ENCODE measurements around the gene POU2F3.

Gene POU2F3

DNA sequence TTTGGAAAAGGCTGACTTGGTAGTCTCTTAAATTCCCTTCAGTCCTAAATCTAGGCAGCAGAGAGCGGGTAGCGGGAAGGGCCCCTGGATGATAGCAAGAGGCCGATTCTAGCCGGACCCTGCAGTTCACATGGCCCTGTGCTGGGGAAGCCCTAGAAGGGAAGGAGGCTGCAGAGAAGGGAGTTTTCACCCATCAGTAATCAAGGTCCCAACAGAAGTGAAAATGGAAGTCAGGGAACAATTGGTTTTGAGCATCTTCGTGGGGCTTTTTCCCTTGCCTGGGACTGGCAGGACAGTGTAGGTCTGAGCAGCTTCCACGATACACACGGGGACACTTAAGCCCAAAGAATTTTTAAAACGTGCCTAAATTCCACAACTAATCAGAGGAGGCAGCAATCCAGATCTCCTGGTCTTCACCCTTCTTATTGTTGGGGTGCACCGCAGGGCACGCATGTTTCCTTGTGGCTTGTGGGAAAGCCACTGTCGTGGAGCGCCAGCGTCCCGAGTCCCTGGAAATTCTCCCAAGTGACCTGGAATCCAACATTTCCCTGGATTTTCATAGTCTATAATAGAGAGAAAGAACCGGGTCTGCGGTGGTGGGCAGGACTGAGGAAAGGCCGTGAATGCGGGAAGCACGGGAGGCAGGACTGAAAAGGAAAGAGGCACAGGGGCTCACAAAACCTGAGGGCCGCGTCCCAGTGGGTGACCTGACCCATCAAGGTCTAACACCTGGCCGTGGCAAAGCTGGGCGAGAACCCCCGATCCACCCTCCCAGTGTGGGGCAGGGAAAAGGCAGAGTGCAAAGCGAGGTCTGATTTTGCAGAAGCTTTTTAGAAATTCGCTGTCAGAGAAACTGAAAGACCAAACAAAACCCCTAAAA, 30.0 kb upstream of the POU2F3 start:
- DNase-seq (ENCODE audit: low read depth in 2 of 2), result no peak
- H3K4me3 ChIP-seq (replicated peaks in 1 of 2; ENCODE audit: low read depth in 2 of 2, low read length in 2 of 2), result peak overlapping the region; percentile 76 to 87
- TF ChIP-seq, protein P1, sequence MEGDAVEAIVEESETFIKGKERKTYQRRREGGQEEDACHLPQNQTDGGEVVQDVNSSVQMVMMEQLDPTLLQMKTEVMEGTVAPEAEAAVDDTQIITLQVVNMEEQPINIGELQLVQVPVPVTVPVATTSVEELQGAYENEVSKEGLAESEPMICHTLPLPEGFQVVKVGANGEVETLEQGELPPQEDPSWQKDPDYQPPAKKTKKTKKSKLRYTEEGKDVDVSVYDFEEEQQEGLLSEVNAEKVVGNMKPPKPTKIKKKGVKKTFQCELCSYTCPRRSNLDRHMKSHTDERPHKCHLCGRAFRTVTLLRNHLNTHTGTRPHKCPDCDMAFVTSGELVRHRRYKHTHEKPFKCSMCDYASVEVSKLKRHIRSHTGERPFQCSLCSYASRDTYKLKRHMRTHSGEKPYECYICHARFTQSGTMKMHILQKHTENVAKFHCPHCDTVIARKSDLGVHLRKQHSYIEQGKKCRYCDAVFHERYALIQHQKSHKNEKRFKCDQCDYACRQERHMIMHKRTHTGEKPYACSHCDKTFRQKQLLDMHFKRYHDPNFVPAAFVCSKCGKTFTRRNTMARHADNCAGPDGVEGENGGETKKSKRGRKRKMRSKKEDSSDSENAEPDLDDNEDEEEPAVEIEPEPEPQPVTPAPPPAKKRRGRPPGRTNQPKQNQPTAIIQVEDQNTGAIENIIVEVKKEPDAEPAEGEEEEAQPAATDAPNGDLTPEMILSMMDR (IDR thresholded peaks at IDR 0.05; ENCODE audit: low read depth, low read length), result no peak

DNA sequence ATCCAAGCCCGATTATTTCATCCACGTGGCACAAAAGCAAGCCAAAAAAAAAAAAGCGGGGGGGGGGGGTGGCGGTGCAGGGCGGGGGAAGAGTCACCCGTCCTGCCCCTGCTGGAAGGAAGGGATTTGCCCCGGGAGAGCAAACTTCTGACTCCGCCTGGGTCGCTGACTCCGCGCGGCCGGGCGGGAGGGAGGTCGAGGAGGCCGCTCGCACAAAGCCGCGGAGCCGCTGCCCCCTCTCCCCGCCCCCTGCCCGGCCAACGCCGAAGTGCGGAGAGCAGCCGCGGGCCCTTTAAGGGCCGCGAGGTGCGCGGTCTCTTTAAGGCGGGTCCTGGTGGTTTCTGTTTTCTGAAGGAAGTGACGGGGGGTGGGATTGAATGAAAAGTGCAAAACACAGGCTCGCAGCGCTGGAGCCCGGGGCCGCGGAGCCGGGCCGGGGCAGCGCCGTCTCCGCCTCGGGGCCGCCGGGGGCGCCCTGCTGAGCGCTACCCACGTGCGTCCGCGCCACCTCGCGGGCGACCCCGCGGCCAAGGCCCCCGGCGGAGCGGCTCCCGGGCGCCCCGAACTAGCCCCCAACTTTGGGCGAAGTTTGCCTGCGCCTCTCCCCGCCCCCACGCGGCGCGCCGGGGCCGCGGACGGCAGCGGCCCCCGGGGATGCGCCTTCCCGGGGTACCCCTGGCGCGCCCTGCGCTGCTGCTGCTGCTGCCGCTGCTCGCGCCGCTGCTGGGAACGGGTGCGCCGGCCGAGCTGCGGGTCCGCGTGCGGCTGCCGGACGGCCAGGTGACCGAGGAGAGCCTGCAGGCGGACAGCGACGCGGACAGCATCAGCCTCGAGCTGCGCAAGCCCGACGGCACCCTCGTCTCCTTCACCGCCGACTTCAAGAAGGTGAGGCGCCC, 29.1 kb upstream of the POU2F3 start, which contains the start of gene OAF:
TSS of gene OAF (plus strand) at position 407 of the 896 bp plus-strand sequence. CDS start at position 655, 248 bp downstream.
- H3K4me3 ChIP-seq (replicated peaks in 1 of 2; ENCODE audit: low read depth in 2 of 2, low read length in 2 of 2), result peak within 1 kb of the TSS; percentile 76 to 87
- DNase-seq (ENCODE audit: low read depth in 2 of 2), result peak; percentile 84 to 91
- TF ChIP-seq, protein P1 (IDR thresholded peaks at IDR 0.05; ENCODE audit: low read depth, low read length), result no peak

DNA sequence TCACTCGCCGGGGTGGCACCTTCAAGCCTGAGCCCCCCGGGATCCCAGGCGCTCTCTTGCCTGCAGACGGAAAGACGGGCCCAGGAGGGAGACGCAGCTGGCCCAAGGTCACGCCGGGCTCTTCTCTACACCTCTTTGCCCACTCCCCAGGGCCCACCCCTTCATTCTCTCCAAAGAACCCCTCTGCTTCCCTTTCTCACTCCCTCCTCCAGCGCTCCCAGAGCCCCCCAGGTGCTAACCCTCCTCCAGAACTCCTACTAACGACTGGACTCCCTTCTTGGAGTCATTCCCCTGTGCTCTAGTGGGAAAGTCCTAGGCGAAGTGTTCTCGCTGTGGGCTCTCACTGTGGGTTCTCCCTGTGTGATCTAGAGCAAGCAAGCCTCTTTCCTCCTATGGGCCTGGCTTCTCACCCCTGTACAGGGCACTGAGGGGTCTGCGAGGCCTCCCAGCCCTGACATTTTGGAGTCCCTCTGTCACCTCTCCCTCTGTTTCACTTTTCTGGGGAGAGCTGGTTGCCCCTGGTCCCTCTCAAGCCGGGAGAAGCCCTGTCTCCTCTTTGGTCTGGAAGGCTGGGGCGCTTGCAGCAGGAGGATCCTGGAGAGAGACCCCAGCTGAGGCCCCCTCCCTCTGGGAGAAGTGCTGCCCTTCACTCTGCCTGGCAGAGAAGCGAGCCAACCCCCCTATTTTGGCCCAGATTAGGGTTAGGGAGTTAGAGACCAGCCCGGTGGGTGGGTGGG, 28.2 kb upstream of the POU2F3 start:
- peak overlapping the region; percentile 76 to 87 for H3K4me3 ChIP-seq (replicated peaks in 1 of 2; ENCODE audit: low read depth in 2 of 2, low read length in 2 of 2)
- TF ChIP-seq, protein P1 (IDR thresholded peaks at IDR 0.05; ENCODE audit: low read depth, low read length), result no peak
- no peak for DNase-seq (ENCODE audit: low read depth in 2 of 2)

DNA sequence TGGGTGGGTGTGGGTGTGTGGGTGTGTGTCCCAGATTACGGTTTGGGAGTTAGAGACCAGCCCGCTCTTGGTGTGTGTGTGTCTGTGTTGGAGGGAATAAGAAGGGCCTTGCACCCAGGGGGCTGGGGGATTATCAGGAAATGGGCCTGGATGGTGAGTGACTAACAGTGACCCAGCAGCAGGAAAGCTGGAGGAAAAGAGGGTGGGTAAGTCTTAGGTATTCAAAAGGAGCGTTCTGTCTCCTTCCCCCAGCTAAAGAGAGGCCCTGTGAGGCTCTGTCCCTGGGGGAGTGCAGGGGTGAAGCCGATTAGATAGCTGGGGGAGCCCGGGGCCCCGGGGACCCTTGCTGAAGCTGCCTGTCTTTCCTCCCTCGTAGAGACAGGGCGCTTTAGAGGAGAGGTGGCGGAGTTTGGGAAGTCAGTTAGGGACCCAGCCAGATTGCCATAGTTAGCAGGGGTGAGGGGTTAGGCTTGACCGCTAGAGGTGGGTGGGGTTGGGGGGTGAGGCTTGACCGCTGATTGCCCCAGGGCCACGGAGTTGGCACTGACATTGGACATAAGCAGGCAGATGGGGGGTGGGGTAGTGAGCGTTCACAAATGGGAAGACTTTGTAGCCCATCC, 27.6 kb upstream of the POU2F3 start:
- DNase-seq (ENCODE audit: low read depth in 2 of 2), result peak in 1 of 2 donors; percentile 25
- TF ChIP-seq, protein P1 (IDR thresholded peaks at IDR 0.05; ENCODE audit: low read depth, low read length), result no peak
- peak overlapping the region; percentile 76 to 87 for H3K4me3 ChIP-seq (replicated peaks in 1 of 2; ENCODE audit: low read depth in 2 of 2, low read length in 2 of 2)

DNA sequence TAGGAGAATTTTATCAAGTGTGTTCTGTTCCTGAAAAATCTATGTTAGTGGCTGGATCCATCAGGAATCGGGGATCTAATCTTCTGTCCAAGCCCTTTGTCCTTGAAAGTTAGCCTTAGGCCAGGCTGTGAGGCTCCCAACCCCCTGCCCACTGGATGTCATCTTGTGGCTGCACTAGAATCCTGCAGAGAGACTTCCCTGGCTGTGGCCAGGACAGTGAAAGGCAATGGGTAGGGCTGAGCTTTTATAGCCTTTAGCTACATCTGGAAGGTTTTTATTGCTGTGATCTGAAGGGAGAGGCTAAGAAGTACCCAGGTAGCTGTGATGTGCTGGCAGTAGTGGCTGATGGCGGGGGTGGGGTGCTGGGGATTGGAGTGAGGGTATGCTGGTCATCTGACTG, 27.0 kb upstream of the POU2F3 start:
- peak overlapping the region; percentile 76 to 87 for H3K4me3 ChIP-seq (replicated peaks in 1 of 2; ENCODE audit: low read depth in 2 of 2, low read length in 2 of 2)
- TF ChIP-seq, protein P1 (IDR thresholded peaks at IDR 0.05; ENCODE audit: low read depth, low read length), result no peak
- no peak for DNase-seq (ENCODE audit: low read depth in 2 of 2)

DNA sequence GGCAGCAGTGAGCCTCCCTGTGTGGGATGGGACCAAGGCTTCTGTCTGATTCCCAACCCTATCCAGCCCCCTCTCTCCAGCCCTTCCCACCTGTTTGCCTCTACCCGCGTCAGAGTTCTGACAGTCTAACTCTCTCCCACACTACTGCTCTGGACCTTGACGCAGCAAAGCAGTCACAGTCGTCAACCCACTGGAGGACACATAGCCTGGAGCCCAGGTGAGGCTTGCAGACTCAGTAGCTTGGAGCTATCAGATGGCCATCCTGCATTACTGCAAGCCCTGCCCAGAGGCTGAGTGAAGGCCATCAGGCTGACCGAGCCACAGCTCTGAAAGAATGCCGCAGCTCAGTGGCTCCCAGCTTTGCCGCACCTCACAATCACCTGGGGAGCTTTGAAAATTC, 25.4 kb upstream of the POU2F3 start:
- no peak overlapping the region for H3K4me3 ChIP-seq (replicated peaks in 1 of 2; ENCODE audit: low read depth in 2 of 2, low read length in 2 of 2)
- TF ChIP-seq, protein P1 (IDR thresholded peaks at IDR 0.05; ENCODE audit: low read depth, low read length), result no peak
- DNase-seq (ENCODE audit: low read depth in 2 of 2), result no peak

All from cardiac fibroblast (primary cell).